Breast epithelium (tissue), 4 donors: ENCODE results near the gene TRPT1. TPM values are rescaled to one million over a fixed set of nuclear protein-coding genes. Genes with fewer than 3 reads are reported as not detected.

Experiments used
- DNase-seq, 2 donors: peaks; one replicate each; pipeline ENCODE4 v3.0.0-alpha.2; 2019; ENCODE audit warnings: low spot score in 2 of 2
- H3K27ac ChIP-seq, 2 donors: fragments of 200-600 bp; sonication (generic) in 1 of 2; one replicate each; pipeline ENCODE4 v1.5.1; 2016 to 2019; ENCODE audit warnings: mild to moderate bottlenecking in 1 of 2
- H3K27me3 ChIP-seq, 2 donors: fragments of 200-600 bp; sonication (generic) in 1 of 2; one replicate each; pipeline versions ENCODE4 v1.5.1 to v1.6.0; 2017 to 2019; ENCODE audit warnings: control low read depth in 1 of 2, mild to moderate bottlenecking in 1 of 2
- H3K36me3 ChIP-seq: fragments of 200-600 bp; one replicate; pipeline ENCODE4 v1.5.1; 2019
- H3K4me1 ChIP-seq, 2 donors: fragments of 200-600 bp; sonication (generic); one replicate each; pipeline ENCODE4 v1.5.1; 2016 to 2019; ENCODE audit warnings: control low read depth in 1 of 2
- H3K4me3 ChIP-seq, 3 donors: fragments of 200-600 bp; sonication (generic); 1 replicate in 2 of 3; 2 replicates in 1 of 3; pipeline ENCODE4 v1.5.1; 2016 to 2019; ENCODE audit warnings: mild to moderate bottlenecking in 3 of 3, moderate library complexity in 2 of 3
- H3K9me3 ChIP-seq, 2 donors: fragments of 200-600 bp; sonication (generic) in 1 of 2; one replicate each; pipeline ENCODE4 v1.5.1; 2016 to 2019; ENCODE audit warnings: control low read depth in 1 of 2
- POLR2A ChIP-seq: fragments of 450-650 bp; IDR thresholded peaks from one replicate; pipeline ENCODE4 v1.6.1; 2016; ENCODE audit warnings: antibody characterized with exemption, mild to moderate bottlenecking, moderate library complexity
- POLR2AphosphoS5 ChIP-seq, 3 donors: sonication (generic); formaldehyde crosslinking; IDR thresholded peaks; one replicate each; pipeline ENCODE4 v1.6.1; 2017; ENCODE audit warnings: antibody characterized with exemption in 3 of 3
- intact Hi-C: fragments of 100-400 bp; cut with DNase I; formaldehyde crosslinking; loops from one replicate; pipeline ENCODE4 v1.15.1; 2023; ENCODE audit warnings: low total_unique reads
- total RNA-seq, 3 donors: library from RNA; depleted of rRNA; stranded (reverse); fragments of >200 nt; gene quantifications; one replicate each; pipeline ENCODE4 v1.1.0, GENCODE V29; 2016
- TF ChIP-seq, protein P1 (sequence below), 3 donors: fragments of 450-650 bp; IDR thresholded peaks; one replicate each; pipeline ENCODE4 v1.5.1; 2016 to 2017; ENCODE audit warnings: antibody characterized with exemption in 3 of 3, mild to moderate bottlenecking in 3 of 3, moderate library complexity in 3 of 3

TRPT1 gene
- total RNA-seq, 3 donors from 2014 or later: 42.9 to 54.1 (median 51.1) TPM

DNA sequence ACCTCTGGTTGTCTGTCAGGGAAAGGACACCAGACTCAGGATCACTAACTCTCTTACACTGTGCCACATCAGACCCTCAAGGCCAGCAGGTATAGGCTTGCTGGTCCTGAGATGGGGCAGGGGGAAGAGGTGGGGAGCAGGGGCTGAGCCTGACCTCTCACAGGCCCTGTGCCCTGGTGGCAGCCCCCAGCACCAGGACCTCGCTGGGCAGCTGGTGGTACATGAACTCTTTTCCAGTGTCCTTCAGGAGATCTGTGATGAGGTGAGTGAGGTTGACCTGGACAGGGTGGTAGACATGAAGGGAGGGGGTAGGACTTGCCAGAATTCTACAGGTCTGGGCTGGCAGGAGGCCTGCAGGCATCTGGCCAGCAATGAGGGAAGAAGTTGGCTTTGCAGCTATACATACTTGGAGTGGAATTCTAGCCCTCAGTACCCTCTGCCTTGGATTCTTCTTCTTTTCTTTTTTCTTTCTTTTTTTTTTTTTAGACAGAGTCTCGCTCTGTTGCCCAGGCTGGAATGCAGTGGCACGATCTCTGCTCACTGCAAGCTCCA is 1.5 kb upstream of the TRPT1 start:
- intact Hi-C loops: no loop called here
- DNase-seq: no peak
- Histone ChIP-seq H3K27ac (peak overlapping the region; percentile 91 to 95), H3K4me3 (peak overlapping the region; percentile 53 to 89 (median 87)), H3K9me3 (no peaks in the 10 kb centered on the region), H3K4me1 (peaks cover 0 to 4% of the 10 kb centered on the region in 2 donors), H3K27me3 (no peaks in the 10 kb centered on the region), H3K36me3 (no peaks in the 10 kb centered on the region)
- TF ChIP-seq, protein P1, sequence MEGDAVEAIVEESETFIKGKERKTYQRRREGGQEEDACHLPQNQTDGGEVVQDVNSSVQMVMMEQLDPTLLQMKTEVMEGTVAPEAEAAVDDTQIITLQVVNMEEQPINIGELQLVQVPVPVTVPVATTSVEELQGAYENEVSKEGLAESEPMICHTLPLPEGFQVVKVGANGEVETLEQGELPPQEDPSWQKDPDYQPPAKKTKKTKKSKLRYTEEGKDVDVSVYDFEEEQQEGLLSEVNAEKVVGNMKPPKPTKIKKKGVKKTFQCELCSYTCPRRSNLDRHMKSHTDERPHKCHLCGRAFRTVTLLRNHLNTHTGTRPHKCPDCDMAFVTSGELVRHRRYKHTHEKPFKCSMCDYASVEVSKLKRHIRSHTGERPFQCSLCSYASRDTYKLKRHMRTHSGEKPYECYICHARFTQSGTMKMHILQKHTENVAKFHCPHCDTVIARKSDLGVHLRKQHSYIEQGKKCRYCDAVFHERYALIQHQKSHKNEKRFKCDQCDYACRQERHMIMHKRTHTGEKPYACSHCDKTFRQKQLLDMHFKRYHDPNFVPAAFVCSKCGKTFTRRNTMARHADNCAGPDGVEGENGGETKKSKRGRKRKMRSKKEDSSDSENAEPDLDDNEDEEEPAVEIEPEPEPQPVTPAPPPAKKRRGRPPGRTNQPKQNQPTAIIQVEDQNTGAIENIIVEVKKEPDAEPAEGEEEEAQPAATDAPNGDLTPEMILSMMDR (IDR thresholded peaks at IDR 0.05): no peak
- TF ChIP-seq POLR2A (no peak), POLR2AphosphoS5 (IDR thresholded peaks at IDR 0.05) (no peak)

DNA sequence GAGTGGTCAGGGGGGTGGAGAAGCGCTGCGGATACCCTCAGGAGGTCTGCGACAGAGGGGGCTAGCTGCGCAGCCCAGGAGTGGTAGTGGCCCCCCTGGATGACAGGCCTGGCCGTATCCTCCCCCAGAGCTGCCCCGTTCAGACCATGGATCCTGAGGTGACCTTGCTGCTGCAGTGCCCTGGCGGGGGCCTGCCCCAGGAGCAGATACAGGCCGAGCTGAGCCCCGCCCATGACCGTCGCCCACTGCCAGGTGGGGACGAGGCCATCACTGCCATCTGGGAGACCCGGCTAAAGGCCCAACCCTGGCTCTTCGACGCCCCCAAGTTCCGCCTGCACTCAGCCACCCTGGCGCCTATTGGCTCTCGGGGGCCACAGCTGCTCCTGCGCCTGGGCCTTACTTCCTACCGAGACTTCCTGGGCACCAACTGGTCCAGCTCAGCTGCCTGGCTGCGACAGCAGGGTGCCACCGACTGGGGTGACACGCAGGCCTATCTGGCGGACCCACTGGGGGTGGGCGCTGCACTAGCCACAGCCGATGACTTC is 593 bp upstream of the TRPT1 start:
- H3K36me3 ChIP-seq: no peaks in the 10 kb centered on the region
- H3K4me3 ChIP-seq: peak overlapping the region; percentile 53 to 89 (median 87)
- intact Hi-C loops: no loop called here
- no peaks in the 10 kb centered on the region for H3K9me3 ChIP-seq
- peaks cover 0 to 4% of the 10 kb centered on the region in 2 donors for H3K4me1 ChIP-seq
- DNase-seq: no peak
- H3K27me3 ChIP-seq: no peaks in the 10 kb centered on the region
- TF ChIP-seq, protein P1 (IDR thresholded peaks at IDR 0.05): no peak
- no peak for TF ChIP-seq POLR2AphosphoS5 (IDR thresholded peaks at IDR 0.05)
- TF ChIP-seq POLR2A: no peak
- peak overlapping the region; percentile 91 to 95 for H3K27ac ChIP-seq

DNA sequence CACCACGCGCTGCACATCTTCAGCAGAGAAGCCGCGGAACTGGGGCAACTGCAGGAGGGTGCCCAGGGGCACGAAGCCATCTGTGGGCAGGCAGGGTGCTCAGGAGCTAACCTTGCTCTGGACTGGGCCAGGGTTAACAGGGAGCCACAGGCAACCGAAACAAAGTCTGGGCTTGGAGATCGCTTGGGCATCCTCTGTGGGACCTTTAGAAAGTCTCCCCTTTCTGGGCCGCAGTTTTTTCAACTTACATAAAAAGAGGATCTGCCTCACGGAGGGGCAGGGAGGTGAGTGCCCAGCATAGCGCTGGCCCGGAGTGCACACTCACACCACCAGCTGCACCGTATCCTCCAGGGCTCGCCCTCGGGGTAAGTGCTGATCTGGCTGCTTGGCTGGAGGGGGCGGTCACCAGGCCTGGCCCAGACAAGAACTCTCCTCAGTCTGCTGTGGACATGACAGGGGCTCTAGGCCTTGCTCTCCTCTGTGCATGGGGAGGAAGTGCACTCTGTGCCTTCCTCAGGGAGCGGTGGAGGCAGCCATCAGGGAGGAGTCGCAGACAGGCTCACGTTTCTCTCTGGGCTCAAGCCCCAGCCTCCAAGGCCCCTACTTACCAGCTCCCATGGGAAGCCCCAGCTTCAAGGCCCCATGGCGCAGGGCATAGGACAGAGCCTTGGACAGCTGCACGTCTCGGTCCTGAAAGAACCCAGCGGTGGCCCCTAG is 937 bp downstream of the TRPT1 start:
- Histone ChIP-seq H3K27me3 (no peaks in the 10 kb centered on the region), H3K4me3 (peak overlapping the region; percentile 53 to 89 (median 87)), H3K9me3 (no peaks in the 10 kb centered on the region), H3K36me3 (no peaks in the 10 kb centered on the region), H3K27ac (peak overlapping the region; percentile 91 to 95), H3K4me1 (peaks cover 0 to 4% of the 10 kb centered on the region in 2 donors)
- intact Hi-C loops: no loop called here
- DNase-seq: no peak
- TF ChIP-seq POLR2A: no peak
- TF ChIP-seq, protein P1 (IDR thresholded peaks at IDR 0.05): no peak
- no peak for TF ChIP-seq POLR2AphosphoS5 (IDR thresholded peaks at IDR 0.05)

DNA sequence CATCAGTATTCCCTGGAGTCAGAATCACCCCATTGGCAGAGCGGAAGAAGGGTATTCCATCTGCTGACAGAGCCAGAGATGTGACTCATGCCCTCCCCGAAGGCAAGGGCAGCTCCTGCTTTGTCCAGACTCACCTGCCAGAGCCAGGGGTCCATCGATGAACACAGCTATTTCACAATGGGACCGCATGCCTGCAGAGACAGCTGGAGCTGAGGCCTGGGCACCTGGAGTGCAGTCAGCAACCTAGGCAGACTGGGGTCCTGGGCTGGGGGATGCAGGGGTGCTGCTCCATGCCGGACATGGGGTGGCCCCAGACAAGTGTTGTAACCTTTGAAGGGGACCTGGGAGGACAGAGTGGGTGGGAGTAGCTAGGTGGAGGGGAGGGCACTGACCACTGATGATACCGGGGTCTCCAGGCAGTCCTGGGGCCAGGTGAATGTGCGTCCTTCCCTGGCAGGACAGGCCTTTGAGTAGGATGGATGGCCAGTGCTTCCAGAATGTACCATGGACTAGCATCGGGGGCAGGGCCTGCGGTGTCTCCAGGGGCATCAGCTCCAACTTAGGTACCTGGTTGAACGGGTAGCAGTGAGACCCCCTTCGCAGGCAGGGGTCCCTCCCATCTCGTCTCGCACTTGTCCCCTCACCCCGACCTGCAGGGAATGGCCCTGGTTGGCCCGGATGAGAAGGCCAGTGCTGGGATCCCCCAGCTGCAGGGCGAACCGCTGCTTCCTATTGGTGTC is 1.7 kb downstream of the TRPT1 start:
- Histone ChIP-seq H3K4me1 (peaks cover 0 to 4% of the 10 kb centered on the region in 2 donors), H3K27ac (no peak overlapping the region), H3K36me3 (no peaks in the 10 kb centered on the region), H3K4me3 (no peak overlapping the region), H3K9me3 (no peaks in the 10 kb centered on the region), H3K27me3 (no peaks in the 10 kb centered on the region)
- no peak for DNase-seq
- intact Hi-C loops: no loop called here
- no peak for TF ChIP-seq POLR2A
- no peak for TF ChIP-seq POLR2AphosphoS5 (IDR thresholded peaks at IDR 0.05)
- TF ChIP-seq, protein P1 (IDR thresholded peaks at IDR 0.05): no peak
